DMS153 treated with DMSO at 0.1 percent for 48 hours (cell line): Measurements from ENCODE around the gene ACVR1.
"Not testable (repeated sequence)": the region's sequence is repeated elsewhere in the genome, so short reads cannot be mapped to it uniquely, and the experiment has no call there.

ENCODE experiments used
- DNase-seq: peaks from one replicate; lab custom pipeline; 2025; ENCODE audit not compliant: unreplicated experiment; lab: John Stamatoyannopoulos, UW

The ACVR1 gene

DNA sequence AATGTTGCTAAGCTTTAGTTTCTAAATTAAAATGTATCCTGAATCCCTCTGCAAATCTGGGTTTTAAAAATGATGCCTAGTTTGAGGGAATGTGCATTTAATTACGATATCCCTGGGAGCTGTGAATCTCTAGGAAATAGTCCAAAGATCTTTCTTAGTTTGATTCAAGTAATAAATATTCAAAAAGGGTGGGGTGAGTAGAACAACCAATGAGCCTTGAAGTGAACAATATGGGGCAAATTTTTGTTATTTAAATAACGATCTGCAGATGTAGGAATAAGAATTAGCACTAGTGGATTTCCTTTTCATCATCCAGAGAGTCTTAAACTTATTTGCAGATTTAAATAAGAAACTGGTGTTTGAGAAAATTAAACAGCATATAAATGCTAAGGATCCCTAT lies 106.3 kb downstream of the ACVR1 start:
- no peak for DNase-seq

- DNase-seq: no peak
Observed at GRCh38 chr2:157764386-157764785, 111.7 kb downstream of the ACVR1 start.

GRCh38 chr2:157761520-157761919 lies 114.6 kb downstream of the ACVR1 start:
- DNase-seq: no peak

DNA sequence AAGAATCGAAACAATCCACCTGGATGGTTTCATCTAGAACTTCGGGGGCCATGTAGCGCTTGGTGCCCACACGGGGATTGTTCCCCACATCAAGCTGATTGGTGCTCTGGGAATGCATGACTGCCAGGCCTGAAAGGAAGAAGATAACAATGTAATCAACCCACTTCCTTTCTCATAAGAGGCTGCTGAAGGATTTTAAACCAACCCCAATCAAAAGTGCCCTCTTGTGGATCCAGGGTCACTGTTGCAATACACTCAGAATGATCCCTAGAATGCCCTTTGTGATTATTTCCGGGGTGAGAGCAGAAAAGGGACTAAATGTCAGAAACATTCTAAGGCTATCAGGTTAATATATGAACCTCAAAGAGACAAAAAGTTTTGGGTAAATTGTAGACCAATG lies 115.2 kb downstream of the ACVR1 start:
- DNase-seq: no peak

DNA sequence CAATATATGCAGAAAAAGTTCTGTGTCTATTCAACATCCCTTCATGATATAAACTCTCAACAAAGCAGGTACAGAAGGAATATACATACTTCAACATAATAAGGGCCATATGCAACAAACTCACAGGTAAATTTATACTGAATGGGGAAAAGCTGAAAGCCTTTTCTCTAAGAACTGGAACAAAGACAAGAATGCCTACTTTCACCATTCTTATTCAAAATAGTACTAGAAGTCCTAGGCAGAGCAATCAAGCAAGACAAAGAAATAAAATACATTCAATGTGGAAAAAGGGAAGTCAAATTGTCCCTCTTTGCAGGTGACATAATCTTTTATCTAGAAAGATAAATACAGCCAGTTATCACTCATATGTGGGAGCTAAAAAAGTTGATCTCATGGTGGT lies 116.3 kb downstream of the ACVR1 start:
- DNase-seq: no peak

DNA sequence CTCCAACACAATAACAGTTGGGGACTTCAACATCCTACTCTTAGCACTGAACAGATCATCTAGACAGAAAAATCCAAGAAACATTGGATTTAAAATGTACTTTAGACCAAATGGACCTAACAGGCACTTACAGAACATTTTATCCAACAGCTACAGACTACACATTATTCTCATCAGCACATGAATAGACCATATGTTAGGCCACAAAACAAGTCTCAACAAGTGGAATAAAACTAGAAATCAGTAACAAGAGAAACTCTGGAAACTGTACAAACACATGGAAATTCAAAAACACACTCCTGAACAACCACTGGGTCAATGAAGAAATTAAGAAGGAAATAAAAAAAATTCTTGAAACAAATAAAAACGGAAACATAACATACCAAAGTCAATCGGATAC lies 117.5 kb downstream of the ACVR1 start:
- DNase-seq: no peak

- no peak for DNase-seq
Observed at GRCh38 chr2:157757500-157757899, 118.6 kb downstream of the ACVR1 start.

- DNase-seq: not testable (repeated sequence)
Observed at GRCh38 chr2:157756447-157756846, 119.7 kb downstream of the ACVR1 start.

GRCh38 chr2:157751462-157752058 lies 124.6 kb downstream of the ACVR1 start:
- DNase-seq: no peak

GRCh38 chr2:157749684-157750083 lies 126.4 kb downstream of the ACVR1 start:
- DNase-seq: no peak

DNA sequence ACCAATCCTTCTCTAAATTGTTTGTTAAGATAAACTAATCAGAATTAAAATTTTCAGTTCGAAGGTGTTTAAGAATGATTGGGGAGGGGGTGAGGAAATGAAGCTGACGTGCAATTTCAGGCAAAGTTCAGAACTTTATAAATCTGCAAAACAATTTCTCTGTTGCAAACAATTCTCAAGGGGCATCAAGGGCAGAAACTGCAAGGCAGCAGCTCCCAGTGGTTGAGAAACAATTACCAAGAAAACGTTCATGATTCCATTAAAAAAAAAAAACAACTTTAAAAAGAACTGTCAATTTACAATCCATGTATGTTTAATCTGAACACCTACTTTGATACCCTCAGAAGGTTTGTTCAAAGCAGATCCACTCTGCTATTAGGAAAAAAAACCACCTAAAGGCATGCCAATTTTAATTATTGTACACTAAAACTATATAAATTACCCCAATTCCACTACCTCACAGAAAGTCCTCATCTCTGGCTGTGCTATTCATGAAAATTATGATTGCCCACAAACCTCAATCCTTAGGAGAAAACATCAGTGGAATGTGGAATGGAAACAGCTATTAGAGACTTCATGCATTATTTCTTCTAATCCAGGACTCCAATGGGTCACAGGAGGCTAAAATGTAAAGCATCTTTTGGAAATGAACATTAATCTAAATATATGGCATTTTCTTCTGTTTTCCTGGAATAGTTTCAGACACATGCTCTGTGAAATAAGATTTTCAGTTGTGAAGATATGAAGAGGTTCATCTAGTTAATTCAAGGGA lies 127.6 kb downstream of the ACVR1 start:
- no peak for DNase-seq

DNA sequence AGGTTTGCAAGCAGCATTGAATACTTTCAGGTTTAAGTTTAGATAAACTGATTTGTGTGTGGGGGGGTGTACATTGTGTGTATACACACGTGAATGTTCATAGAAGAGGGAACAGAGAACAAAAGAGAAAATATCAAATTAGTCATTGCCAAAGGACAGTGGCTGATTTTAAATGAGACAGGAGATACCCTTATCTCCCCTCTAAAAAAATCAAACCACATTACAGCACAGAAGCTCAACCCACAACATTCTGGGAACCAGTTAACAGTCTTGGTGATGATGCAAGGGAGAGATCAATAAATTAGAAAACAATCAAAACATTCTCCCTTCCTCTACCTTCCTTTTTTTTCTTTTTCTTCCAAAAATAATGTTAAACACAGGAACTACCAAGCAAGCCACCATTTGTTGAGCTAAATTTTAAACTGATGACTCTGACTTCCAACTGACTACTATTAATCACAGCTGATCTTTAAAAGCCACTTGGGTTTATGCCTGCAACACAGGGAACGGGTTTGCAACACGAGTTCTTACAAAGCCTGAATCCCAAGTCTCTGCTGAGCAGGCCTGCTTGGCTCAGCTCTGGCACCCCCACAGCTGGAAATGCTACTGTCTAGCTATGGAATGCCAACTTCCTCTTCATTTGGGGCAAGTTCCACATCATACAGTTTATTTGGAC lies 128.3 kb downstream of the ACVR1 start:
- DNase-seq: no peak

DNA sequence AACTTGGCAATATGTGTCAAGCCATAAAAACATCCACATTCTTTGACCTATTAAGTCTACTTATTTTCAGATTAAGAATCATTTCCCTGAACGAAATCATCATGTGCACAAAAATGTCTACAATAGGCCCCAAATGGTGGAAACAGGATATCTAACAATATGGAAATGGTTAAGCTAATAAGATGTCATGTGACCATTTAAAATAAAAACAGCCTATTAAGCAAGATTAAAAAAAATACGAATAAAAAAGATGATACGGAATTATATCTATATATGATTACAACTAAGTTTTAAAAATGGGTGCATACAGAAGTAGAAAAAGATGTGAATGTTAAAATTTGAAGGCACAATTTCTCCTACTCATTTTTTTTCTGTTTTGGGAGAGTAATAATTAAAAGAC lies 128.8 kb downstream of the ACVR1 start:
- DNase-seq: no peak

GRCh38 chr2:157746234-157746950 lies 129.7 kb downstream of the ACVR1 start:
- DNase-seq: no peak

DNA sequence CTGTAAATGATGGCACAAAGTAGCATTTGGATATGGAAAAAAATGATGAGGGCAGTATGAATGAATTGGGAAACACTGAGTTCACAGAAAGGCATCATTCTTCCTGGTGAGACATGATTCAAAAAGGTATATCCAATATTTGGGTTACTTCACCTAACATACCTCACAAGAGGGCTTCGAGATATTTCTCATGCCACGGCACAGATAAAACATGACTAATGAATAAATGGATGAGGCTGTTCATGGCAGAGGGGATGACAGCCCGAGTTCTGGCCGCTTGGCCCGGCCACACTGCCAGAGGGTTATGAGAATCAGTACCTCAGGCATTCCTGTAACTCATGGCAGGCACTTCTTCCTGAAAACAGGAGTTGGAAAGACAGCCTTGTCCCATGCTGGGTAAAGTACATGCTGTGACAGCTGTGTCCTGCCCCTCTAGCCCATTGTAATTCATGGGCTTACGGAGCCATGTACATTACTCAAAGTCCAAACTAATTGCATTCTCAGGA lies 131.5 kb downstream of the ACVR1 start:
- DNase-seq: no peak

- DNase-seq: no peak
Observed at GRCh38 chr2:157743051-157743450, 133.1 kb downstream of the ACVR1 start.

DNA sequence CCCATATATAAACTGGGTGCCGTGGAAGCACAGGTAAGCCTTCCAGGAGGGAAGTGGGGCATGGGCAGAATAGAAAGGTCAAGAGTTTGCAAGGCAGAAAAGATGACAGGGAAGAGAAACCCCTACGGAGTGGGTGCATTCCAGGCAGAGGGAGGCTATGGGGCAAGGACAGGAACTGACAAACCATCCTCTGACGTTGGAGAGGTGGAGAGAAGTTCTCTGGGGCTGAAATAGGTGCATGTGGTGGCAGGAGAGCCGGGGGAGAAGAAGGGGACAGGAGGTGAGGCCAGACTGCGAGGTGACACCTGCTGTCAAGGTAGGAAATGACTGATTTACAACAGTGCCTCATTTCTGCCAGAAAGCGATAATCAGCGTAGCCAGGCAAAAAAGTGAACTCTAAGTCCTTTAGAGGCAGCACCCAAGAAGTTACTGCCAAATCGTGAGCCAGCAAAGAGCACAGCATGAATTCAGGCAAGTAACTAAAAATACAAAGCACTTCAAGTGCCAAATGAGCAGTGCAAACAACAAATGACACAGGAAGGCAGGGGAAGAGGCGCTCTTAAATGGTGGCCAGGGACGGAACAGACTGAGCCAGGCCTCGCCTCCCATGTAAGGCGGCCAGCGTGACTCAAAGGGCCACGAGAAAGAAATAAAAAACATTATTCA lies 134.2 kb downstream of the ACVR1 start:
- no peak for DNase-seq

DNA sequence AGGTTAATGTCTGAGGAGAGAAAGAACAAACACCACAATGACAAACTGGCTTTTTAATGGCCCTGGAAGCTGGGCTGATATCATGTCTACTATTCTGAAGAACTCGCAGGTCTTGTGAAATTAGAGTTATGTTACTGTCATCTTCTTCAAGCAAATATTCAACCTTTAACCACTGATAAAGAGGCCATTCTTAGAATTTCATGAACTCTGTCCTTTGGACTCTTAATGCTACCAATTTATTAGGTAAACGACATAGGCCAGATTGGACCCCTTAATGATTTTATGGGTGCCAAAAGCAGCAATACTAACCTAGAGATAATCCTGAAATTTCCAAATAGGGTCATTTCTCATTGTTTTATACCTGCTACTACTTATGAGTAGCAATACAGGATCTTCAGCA lies 138.5 kb downstream of the ACVR1 start:
- DNase-seq: no peak

DNA sequence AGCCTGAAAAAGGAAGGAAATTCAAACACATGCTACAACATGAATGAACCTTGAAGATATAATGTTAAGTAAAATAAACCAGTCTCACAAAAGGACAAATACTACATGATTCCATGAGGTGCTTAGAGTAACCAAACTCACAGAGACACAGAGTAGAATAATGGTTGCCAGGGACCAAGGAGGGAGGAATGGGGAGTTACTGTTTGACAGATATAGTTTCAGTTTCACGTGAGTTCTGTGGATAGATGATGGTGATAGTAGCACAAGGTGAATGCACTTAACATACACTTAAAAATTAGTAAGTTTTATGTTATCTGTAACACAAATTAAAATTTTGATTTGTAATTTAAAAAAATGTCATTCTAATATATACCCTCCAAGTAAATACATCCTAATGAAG lies 140.6 kb downstream of the ACVR1 start:
- DNase-seq: no peak

- no peak for DNase-seq
Observed at GRCh38 chr2:157733263-157733662, 142.9 kb downstream of the ACVR1 start.

DNA sequence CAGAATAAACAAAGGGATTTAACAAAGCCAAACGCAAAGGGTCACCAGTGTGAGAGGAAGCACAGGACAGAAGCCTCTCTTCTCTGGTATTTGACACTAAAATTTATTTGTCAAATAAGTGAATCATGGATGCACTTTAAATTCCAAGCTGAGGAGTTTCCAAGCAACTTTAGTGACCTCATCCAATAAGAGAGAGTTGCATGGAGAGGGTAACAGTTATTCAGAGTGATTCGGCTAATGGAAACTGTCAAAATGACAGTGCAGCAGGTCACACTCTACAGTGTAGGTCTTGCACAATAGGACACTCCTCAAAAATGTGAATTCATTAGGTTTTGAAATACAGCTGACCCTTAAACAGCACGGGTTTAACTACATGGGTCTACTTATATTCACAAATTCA lies 143.5 kb downstream of the ACVR1 start:
- no peak for DNase-seq
